NCI-H524 treated with DMSO at 0.1 percent for 48 hours (cell line): ENCODE results near the gene DEPDC4.
"Not testable (repeated sequence)": the region's sequence is repeated elsewhere in the genome, so short reads cannot be mapped to it uniquely, and the experiment has no call there.

Experiments used
- DNase-seq: peaks from one replicate; lab custom pipeline; 2025; lab: John Stamatoyannopoulos, UW

DEPDC4 gene

DNA sequence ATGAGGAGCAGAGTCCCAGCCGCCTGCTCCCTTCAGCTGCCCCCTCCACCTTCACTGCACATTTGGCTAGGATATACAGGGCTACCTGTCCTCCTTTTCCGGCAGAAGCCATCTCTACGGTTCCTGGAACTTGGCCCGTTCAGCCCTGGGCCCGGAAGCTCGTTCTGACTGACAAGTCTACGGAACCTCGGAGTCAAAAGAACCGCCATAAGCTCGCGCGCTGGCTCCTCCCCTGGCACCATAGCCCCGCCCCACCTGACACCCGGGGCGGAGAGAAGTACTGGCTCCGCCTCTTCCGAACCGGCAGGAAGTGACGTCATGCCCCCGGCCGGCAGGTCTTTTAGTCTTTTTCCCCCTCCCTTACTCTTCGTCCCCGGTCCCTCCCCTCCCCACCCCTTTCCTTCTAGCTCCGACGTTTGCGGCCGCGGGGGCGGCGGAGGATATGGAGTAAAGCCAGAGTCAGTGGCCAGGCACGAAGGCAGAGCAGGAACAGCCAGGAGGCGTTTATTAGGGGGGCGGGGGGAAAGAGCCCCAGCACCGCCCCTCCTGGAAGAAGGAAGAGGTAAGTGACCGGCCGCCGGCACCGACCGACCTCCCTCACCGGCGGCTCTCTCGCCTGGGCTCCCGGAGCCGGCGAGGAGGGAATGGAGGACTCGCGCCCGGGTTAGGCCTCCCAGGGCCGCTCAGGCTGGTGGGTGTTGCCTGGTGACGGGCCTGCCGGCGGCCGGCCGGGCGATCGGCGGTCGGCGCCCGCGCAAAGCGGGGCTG, at the start of gene DEPDC4, which contains the start of gene SCYL2:
Gene DEPDC4, minus strand, starts transcription at position 245 of the 768 bp plus-strand sequence. Its CDS starts 3 bp downstream, at position 242.
Gene SCYL2, plus strand, starts transcription at position 343 of the 768 bp plus-strand sequence. CDS start 15,794 bp downstream, outside the sequence.
- DNase-seq, result peak; percentile 59

DNA sequence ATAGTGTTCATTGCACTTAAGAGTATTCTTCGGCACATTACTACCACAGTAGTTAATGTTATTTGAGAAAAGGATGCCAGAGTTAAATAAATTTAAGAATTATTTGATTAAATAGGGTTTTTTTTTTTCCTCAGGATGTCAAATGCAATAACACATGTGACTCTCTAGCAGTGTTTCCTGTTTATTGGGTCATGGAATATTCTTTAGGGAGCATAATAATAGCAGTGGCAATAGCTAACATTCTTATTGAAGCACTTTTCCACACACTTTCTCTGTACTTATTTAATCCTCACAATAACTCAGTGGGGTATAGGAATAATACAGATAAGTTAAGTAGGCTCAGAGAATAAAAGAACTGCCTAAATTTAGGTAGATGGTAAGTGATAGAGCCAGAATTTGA, 44.4 kb upstream of the DEPDC4 start:
- no peak for DNase-seq

DNA sequence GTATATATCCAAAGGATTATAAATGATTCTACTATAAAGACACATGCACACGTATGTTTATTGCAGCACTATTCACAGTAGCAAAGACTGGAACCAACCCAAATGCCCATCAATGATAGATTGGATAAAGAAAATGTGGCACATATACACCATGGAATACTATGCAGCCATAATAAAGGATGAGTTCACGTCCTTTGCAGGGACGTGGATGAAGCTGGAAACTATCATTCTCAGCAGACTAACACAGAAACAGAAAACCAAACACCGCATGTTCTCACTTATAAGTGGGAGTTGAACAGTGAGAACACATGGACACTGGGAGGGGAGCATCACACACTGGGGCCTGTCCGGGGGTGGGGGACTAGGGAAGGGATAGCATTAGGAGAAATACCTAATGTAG, 41.3 kb upstream of the DEPDC4 start:
- DNase-seq, result not testable (repeated sequence)

DNA sequence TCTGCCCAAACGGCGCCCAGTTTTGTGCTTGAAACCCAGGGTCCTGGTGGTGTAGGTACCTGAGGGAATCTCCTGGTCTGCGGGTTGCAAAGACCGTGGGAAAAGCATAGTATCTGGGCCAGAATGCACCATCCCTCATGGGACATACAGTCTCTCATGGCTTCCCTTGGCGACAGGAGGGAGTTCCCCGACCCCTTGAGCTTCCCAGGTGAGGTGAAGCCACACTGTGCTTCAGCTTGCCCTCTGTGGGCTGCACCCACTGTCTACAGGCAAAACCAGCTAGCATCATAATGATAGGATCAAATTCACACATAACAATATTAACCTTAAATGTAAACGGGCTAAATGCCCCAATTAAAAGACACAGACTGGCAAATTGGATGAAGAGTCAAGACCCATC, 37.5 kb upstream of the DEPDC4 start:
- not testable (repeated sequence) for DNase-seq

DNA sequence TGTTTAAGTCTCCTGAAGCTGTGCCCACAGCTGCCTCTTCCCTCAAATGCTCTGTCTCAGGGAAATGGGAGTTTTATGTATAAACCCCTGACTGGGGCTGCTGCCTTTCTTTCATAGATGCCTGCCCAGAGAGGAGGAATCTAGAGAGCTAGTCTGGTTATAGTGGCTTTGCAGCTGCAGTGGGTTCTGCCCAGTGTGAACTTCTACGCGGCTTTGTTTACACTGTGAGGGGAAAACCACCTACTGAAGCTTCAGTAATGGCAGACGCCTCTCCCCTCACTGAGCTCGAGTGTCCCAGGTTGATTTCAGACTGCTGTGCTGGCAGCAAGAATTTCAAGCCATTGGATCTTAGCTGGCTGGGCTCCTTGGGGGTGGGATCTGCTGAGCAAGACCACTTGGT, 37.0 kb upstream of the DEPDC4 start:
- no peak for DNase-seq

DNA sequence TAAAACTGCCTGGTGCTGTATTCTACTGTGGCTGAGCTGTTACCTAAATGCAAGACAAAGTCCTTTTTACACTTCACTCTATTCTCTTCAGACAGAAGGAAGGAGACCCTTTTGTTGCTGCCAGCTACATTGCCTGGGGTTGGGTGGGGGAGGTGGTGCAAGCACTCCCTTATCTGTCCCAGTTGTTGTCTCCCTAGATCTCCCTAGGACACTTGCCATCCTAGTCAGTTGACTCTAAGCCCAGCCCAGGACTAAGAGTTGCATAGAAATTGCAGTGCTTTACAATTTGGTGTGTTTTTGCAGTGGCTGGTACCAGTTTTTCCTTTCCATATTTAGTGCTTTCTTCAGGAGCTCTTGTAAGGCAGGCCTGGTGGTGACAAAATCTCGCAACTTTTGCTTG, 35.2 kb upstream of the DEPDC4 start:
- no peak for DNase-seq

DNA sequence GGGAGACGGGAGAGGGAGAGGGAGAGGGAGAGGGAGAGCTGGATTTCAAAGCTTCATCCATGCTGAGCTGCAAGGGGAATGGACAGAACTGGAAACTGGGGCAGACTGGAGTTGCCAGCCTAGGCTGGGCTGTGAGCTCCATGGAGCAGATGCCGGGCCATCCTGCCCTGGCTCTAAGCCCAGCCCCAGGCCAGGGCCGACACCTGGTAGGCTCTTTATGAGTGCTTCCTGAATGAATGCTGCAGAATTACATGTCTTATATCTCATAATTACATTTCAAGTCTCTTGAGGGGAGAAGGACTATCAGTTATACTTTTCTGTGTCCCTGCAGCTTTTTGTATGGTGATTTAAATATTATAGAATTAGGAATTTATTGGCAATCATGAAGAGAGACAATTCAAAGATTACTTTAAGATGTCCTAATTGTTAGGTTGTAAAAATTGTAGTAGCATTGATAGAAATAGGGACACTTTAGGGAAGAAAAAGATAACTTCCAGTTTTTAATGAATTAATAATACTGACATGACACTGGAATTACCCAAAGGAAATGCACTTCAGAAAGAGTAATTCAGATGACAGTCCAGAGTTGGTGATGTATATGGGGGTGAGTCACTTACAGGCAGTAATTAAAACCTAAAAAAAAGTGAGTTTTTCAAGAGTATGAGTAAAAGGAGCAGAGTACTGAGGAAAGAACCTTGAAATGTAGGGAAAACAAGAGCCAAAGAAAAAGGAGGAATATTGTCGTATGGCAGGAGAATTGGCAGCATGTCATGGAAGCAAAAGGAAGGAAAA, 29.1 kb upstream of the DEPDC4 start:
- DNase-seq, result no peak

DNA sequence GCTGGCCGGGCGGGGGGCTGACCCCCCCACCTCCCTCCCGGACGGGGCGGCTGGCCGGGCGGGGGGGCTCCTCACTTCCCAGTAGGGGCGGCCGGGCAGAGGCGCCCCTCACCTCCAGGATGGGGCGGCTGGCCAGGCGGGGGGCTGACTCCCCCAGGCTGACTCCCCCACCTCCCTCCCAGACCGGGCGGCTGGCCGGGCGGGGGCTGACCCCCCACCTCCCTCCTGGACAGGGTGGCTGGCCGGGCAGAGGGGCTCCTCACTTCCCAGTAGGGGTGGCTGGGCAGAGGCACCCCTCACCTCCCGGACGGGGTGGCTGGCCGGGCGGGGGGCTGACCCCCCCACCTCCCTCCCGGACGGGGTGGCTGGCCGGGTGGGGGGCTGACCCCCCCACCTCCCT, 27.5 kb upstream of the DEPDC4 start:
- DNase-seq, result not testable (repeated sequence)

DNA sequence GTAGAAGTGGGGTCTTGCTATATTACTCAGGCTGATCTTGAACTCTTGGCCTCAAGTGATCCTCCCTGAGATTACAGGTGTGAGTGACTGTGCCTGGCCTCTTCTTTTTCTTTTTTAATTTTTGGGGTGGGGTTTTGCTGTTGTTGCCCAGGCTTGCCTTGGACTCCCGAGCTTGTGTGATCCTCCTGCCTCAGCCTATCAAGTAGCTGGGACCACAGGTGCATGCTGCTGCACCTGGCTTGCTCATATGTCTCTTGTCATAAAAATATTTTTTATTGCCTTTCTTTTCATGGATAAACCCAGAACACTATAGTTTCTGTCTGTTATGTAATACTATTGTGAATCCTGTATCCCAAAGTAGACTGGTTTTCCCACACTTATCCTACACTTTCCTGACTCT, 26.1 kb upstream of the DEPDC4 start:
- DNase-seq, result no peak

DNA sequence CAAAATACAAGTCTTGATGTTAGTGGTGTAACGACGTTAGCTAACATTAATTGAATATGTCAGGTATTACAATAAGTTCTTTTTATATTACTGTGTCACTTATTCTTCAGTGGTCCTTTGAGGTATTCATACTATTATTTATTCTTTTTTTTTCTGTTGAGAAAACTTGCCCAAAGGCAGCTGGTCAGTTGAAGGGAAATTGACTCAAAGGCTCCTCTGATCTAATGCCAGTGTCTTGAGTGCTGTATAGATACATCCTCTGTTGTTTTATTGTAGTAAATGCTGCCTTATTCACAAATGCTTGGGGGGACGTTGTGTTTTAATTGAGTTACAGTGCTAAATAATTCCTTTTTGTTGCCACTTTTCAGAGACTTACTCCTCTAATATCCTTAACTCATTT, 23.1 kb upstream of the DEPDC4 start:
- DNase-seq, result no peak

DNA sequence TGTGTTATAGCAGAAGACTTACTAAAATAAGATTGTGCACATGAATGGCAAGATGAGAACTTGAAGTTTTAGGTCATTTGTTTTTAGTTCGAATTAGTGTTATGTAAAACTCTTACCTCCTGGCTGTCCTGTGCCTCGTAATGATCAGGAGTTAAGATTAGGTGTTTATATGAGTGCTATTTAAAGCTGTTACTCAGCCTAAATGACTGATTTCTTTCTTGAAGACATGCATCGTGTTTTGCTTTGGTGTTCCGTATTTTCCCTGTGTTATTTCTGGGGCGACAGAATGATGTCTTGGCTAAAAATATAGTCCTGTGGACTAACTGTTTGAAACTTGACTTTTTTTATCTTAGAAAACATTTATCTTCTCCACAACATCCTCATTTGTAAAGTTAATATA, 22.2 kb upstream of the DEPDC4 start:
- DNase-seq, result no peak

DNA sequence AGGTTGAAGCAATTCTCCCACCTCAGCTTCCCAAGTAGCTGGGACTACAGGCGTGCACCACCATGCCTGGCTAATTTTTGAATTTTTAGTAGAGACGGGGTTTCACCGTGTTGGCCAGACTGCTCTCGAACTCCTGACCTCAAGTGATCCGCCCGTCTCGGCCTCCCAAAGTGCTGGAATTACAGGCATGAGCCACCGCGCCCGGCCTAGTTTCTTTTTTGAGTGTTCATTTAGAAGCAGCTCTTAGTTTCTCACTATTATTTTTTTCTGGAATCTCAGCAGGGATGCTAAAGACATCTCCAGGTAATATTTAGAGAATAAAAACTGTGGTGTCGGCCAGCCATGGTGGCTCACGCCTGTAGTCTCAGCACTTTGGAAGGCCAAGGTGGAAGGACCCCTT, 17.7 kb upstream of the DEPDC4 start:
- not testable (repeated sequence) for DNase-seq

DNA sequence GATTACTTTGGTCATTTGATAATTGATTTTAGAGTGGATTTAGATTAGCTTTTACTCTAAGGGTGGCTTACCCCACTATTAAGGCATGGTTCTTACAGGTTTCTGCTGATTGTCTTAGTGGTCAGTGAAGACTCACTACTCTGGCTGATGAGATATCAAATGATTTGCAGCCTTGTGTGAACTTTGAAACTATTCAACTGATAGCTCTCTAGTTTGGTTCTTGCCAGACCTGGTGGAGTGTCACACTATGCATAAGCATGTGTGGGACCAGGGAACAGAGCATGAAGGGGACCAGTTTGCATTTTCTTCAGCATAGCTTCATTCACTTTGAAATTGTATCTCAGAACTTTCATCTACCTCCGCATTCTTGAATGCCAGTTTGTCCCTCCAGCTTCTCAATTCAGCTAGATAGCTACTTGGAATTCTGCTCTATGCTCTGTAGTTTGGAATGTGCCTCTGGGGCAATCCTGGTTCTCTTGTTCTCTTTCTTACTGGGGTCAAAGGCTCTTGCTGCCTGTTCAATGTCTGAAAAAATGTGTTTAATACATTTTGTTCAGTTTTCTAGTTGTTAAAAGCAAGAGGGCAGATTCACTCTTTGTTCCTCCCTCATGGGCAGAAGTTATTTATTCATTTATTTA, 12.8 kb upstream of the DEPDC4 start:
- DNase-seq, result no peak

DNA sequence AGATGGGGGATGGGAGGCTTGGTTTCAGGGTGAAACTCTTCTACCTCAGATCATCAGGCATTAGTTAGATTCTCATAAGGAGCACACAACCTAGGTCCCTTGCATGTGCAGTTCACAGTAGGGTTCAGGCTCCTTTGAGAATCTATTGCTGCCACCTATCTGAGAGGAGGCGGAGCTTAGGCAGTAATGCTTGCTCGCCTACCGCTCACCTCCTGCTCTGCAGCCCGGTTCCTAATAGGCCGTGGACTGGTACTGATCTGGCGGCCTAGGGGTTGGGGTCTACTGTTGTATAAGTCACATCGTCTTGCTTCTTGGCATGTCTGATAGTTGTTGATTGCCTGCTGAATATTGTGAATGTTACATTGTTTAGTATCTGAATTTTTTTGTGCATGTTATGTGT, 12.3 kb upstream of the DEPDC4 start:
- no peak for DNase-seq

DNA sequence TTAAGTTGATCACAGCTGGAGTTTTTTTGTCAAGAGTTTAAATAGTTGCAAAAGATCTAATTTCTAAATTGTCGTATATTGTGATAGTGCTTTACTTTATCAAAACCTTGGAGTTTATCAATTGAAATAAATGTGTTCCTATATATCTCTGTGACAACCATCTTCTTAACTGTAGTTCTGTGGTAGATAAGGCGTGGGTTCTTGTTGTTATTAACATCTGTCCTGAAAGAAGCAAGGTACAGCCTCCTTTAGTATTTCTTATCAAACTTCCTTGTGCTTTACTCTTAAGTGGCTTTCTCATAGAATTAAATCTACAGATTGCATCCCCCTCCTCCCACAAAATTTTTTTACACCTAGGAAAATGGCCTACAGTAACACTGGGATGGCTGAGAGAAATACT, 7.4 kb upstream of the DEPDC4 start:
- no peak for DNase-seq

DNA sequence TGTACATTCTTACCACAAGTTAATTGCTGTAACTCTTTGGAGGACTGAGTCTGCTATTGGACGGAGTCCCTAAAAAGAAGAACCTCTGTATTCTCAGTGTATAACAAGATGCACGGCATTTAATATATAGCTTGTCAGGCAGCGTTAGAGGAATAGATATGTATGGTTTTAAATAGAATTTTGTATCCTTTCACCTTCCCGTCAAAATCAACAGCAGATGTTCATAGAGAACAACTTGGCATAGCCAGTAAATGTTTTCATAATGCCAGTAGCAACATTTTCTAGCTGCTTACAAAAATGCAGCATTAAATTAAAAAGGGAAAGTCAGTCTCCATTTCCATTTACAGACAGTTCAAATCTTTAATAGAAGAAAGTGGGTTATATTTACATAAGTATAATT, 6.9 kb upstream of the DEPDC4 start:
- DNase-seq, result no peak

DNA sequence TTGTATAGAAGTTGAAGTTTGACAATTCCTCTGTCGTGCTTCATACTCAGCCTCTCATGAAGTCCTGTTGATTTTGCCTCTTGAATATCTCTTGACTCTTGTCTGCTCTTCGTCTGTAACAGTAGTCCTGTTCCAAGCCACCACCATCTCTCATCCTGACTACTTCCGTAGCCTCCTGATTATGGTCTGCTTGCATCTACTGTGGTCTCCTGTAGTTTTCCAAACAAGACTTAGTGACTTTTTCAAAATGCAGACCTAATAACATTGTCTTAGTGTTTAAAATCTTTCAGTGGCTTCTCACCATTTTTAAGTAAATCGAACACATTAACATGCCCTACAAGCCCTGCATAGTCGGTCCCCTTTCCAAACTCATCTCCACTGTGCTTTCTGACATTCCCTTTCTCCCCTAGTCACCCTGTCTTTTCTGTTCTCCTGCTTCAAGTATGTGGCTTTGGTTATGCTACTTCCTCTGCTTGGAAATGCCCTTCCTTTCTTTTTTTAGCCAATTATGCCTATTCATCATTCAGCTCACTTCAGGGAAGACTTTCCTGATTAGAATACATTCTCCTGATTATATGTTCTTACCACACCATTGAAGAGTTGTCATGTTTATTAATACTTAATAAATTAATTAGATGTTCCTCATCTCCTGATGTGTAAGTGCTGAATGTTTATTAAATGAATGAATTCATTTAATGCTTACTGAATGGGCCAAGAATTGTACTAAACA, 2.1 kb upstream of the DEPDC4 start:
- no peak for DNase-seq

DNA sequence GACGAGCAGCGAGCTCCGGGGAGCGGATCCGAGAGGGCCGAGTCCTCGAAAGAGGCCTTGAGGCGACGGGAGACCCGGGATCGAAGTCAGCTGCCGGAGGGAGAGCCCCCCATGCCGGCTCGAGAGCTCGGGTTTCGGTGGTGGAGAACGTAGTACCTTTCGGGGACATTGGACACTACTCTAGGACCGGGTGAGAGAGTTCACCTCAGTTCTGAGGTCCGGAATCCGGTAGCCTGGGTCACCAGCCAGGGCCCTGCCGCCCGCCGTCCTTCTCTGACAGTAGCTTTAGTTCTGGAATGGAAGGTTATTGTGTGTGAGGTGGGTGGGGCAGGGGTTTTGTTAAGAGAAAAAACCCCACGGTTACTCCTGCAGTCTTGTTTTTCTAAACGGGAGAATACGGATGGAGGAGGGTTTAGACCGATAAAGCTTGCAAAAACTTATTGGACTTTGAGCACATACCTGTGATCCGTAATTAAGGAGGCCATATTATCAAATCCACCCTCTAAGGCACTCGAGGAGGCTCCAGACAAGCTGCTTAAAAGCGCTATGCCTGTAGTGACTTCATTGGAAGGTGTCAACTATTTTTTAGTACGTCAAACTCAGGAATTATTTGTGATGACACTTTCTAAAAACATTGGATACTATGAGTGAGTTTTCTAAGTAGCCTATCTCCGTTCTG, 863 bp upstream of the DEPDC4 start:
- no peak for DNase-seq

DNA sequence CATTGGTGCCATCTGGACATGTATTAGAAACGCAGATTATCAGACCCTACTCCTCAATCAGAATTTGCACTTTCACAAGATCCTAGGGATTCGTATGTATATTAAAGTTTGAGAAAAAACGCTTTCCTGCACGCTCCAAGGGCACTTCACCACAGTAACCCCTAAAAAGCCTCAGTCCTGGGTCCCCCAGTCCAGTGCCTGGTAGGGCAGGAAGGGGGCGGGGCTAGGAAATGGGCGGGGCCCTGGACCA, 369 bp downstream of the DEPDC4 start:
- peak; percentile 63 for DNase-seq

DNA sequence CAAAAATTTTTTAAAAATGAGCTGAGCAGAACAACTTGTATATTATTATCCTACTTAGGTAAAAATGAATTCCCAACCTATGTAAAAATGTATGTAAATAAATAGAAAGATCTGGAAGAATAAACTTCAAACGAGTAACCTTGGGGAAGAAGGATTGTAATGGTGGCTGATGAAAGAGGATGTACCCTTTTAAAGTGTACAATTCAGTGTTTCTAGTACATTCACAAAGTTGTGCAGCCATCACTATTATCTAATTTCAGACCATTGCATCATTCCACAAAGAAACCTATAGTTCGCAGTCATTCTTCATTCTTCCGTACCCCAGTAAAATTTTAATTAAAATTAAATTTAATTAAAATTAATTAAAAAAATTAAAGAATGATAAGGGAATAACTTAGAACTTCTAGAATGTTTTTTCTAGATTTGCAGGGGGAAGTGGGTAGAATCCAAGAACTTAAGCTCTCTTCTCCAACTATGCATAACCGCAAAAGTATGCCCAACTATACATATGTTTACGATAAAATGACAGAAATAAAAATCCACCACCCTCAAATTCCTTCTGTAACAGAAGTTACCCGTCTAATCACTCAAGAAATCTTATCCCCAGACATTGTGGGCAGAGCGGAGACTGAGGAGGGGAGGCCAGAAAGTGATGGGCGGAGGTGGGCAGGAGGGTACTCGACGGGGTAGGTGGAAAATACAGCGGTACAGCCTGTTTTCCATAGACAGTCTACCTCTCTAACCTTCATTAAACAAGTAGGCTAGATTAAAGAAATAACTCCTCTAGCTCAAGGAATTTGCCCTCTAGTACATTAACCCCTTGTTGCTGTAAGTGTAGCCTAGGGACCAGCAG, 921 bp downstream of the DEPDC4 start:
- no peak for DNase-seq

DNA sequence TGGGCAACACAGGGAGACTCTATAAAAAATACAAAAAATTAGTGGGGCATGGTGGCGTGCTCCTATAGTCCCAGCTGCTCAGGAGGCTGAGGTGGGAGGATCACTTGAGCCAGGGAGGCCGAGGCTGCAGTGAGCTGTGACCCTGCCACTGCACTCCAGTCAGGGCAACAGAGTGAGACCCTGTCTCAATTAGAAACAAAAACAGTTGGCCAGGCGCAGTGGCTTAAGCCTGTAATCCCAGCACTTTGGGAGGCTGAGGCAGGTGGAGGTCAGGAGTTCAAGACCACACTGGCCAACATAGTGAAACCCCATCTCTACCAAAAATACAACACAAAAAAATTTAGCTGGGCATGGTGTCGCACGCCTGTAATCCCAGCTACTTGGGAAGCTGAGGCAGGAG, 1.8 kb downstream of the DEPDC4 start:
- DNase-seq, result not testable (repeated sequence)
